H1 (cell line): ENCODE results near the gene HOXC5.

Experiments used
- ATF3 ChIP-seq: IDR thresholded peaks from 2 replicates; pipeline ENCODE4 v1.6.1; 2011; ENCODE audit warnings: low read depth, mild to moderate bottlenecking, low read length; ENCODE audit not compliant: insufficient read depth
- CBX5 ChIP-seq: fragments of 300-800, 300-1000 bp; sonication (generic); IDR thresholded peaks from 2 replicates; pipeline ENCODE4 v1.7.1; 2016; ENCODE audit warnings: antibody characterized with exemption, low read length, low read depth
- EZH2 ChIP-seq: fragments of 200-600 bp; sonication (generic); IDR thresholded peaks from 2 replicates; pipeline ENCODE4 v1.7.1; 2012; ENCODE audit warnings: low read depth, mild to moderate bottlenecking, moderate library complexity, low read length, inconsistent platforms; ENCODE audit not compliant: severe bottlenecking
- POLR2A ChIP-seq, 2 experiments: IDR thresholded peaks; 1 replicate in 1 of 2; 2 replicates in 1 of 2; pipeline ENCODE4 v1.6.1; 2011; ENCODE audit warnings: low read depth in 2 of 2, low read length in 2 of 2, mild to moderate bottlenecking in 2 of 2; ENCODE audit errors: control extremely low read depth in 1 of 2
- POLR2AphosphoS5 ChIP-seq: IDR thresholded peaks from 2 replicates; pipeline ENCODE4 v1.6.1; 2011; ENCODE audit warnings: low read depth, low read length
- RFX5 ChIP-seq: IDR thresholded peaks from 2 replicates; pipeline ENCODE4 v1.6.1; 2011; ENCODE audit warnings: low read depth, low read length, improper control_type of control experiment, borderline replicate concordance
- SIN3A ChIP-seq, 2 experiments: IDR thresholded peaks in 1 of 2; conservative IDR thresholded peaks in 1 of 2; 2 replicates each; pipeline ENCODE4 v1.6.1; 2011 to 2012; ENCODE audit warnings: low read length in 2 of 2, improper control_type of control experiment in 1 of 2, low read depth in 1 of 2, mild to moderate bottlenecking in 1 of 2
- SP2 ChIP-seq: IDR thresholded peaks from 2 replicates; pipeline ENCODE4 v1.6.1; 2012; ENCODE audit warnings: mild to moderate bottlenecking, low read length, inconsistent platforms
- SRF ChIP-seq: IDR thresholded peaks from 2 replicates; pipeline ENCODE4 v1.6.1; 2011; ENCODE audit warnings: mild to moderate bottlenecking, low read depth, low read length, moderate library complexity
- TAF1 ChIP-seq: IDR thresholded peaks from 2 replicates; pipeline ENCODE4 v1.6.1; 2011; ENCODE audit warnings: mild to moderate bottlenecking, low read depth, low read length
- TF ChIP-seq, protein P1 (sequence below), 3 experiments: IDR thresholded peaks; 1 replicate in 2 of 3; 2 replicates in 1 of 3; pipeline versions ENCODE4 v1.5.1 to v1.6.1; 2011; ENCODE audit warnings: low read length in 3 of 3, mild to moderate bottlenecking in 3 of 3, inconsistent platforms in 2 of 3, low read depth in 1 of 3, moderate library complexity in 1 of 3; ENCODE audit not compliant: insufficient read depth in 1 of 3; ENCODE audit errors: control extremely low read depth in 1 of 3

- TF ChIP-seq EZH2, result no peak
- TF ChIP-seq, protein P1, sequence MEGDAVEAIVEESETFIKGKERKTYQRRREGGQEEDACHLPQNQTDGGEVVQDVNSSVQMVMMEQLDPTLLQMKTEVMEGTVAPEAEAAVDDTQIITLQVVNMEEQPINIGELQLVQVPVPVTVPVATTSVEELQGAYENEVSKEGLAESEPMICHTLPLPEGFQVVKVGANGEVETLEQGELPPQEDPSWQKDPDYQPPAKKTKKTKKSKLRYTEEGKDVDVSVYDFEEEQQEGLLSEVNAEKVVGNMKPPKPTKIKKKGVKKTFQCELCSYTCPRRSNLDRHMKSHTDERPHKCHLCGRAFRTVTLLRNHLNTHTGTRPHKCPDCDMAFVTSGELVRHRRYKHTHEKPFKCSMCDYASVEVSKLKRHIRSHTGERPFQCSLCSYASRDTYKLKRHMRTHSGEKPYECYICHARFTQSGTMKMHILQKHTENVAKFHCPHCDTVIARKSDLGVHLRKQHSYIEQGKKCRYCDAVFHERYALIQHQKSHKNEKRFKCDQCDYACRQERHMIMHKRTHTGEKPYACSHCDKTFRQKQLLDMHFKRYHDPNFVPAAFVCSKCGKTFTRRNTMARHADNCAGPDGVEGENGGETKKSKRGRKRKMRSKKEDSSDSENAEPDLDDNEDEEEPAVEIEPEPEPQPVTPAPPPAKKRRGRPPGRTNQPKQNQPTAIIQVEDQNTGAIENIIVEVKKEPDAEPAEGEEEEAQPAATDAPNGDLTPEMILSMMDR (IDR thresholded peaks at IDR 0.05; ENCODE audit: control extremely low read depth in 1 of 3, insufficient read depth in 1 of 3, low read depth in 1 of 3, low read length in 3 of 3), result no peak
- TF ChIP-seq RFX5, result no peak
- no peak for TF ChIP-seq POLR2AphosphoS5
- TF ChIP-seq SP2, result no peak
- TF ChIP-seq TAF1, result no peak
- no peak for TF ChIP-seq POLR2A (IDR thresholded peaks at IDR 0.05; ENCODE audit: control extremely low read depth in 1 of 2, low read depth in 2 of 2, low read length in 2 of 2)
- no peak for TF ChIP-seq SIN3A (conservative IDR thresholded peaks at IDR 0.05 in 1 of 2, IDR thresholded peaks at IDR 0.05 in 1 of 2; ENCODE audit: low read depth in 1 of 2, low read length in 2 of 2)
- TF ChIP-seq ATF3, result no peak
- no peak for TF ChIP-seq SRF
- TF ChIP-seq CBX5, result no peak
Measured at GRCh38 chr12:53998900-53999236, 34.0 kb upstream of the HOXC5 start.
